Nephron progenitor cell (in vitro differentiated cells): Measurements from ENCODE around the gene ANGPTL5.

Experiments
- DNase-seq: peaks from one replicate; pipeline ENCODE4 v3.0.0; 2021
- H3K27ac Mint-ChIP-seq: 2 replicates; pipeline ENCODE4 v1.8.0; 2021; ENCODE audit warnings: mild to moderate bottlenecking, moderate library complexity, mixed read lengths
- H3K27me3 Mint-ChIP-seq: 2 replicates; pipeline ENCODE4 v1.8.0; 2021; ENCODE audit warnings: mild to moderate bottlenecking, low read depth, mixed read lengths; ENCODE audit not compliant: poor library complexity
- H3K36me3 Mint-ChIP-seq: 2 replicates; pipeline ENCODE4 v1.8.0; 2021; ENCODE audit warnings: low read depth, mixed read lengths
- H3K4me1 Mint-ChIP-seq: 2 replicates; pipeline ENCODE4 v1.8.0; 2021; ENCODE audit warnings: mixed read lengths
- H3K4me3 Mint-ChIP-seq: 2 replicates; pipeline ENCODE4 v1.8.0; 2021; ENCODE audit warnings: mild to moderate bottlenecking, moderate library complexity, mixed read lengths
- H3K9me3 Mint-ChIP-seq: 2 replicates; pipeline ENCODE4 v1.8.0; 2021; ENCODE audit warnings: mild to moderate bottlenecking, moderate library complexity, mixed read lengths
- TF ChIP-seq, protein P1 (sequence below): fragments of 200-600 bp; sonication (generic); IDR thresholded peaks from 2 replicates; pipeline ENCODE4 v1.5.0; 2021; ENCODE audit warnings: antibody characterized with exemption

The ANGPTL5 gene

DNA sequence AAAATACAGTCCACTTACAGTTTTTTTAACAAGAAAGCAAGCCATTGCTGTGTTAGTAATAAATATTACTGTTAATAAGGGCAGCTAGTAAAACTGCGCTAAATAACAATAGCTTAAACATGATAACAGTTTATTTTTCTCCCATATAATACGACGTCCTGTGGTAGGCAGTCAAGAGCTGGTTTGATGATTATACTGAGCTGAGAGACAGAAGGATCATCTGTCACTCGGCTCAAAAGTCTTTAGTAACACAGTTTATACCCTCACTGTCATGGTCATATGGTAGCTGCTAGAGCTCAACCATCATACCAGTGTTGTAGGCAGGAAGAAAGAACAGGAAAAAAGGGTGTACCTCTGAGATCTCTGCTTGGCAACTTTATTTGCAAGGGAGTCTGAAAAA is 29.1 kb upstream of the ANGPTL5 start:
- no peaks in the 10 kb centered on the region for H3K9me3 Mint-ChIP-seq
- H3K4me3 Mint-ChIP-seq, result no peak overlapping the region
- H3K27me3 Mint-ChIP-seq, result peaks cover 3% of the 10 kb centered on the region
- H3K4me1 Mint-ChIP-seq, result no peaks in the 10 kb centered on the region
- H3K27ac Mint-ChIP-seq, result no peak overlapping the region
- H3K36me3 Mint-ChIP-seq, result peaks cover 16% of the 10 kb centered on the region
- no peak for DNase-seq
- TF ChIP-seq, protein P1, sequence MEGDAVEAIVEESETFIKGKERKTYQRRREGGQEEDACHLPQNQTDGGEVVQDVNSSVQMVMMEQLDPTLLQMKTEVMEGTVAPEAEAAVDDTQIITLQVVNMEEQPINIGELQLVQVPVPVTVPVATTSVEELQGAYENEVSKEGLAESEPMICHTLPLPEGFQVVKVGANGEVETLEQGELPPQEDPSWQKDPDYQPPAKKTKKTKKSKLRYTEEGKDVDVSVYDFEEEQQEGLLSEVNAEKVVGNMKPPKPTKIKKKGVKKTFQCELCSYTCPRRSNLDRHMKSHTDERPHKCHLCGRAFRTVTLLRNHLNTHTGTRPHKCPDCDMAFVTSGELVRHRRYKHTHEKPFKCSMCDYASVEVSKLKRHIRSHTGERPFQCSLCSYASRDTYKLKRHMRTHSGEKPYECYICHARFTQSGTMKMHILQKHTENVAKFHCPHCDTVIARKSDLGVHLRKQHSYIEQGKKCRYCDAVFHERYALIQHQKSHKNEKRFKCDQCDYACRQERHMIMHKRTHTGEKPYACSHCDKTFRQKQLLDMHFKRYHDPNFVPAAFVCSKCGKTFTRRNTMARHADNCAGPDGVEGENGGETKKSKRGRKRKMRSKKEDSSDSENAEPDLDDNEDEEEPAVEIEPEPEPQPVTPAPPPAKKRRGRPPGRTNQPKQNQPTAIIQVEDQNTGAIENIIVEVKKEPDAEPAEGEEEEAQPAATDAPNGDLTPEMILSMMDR, result no peak

DNA sequence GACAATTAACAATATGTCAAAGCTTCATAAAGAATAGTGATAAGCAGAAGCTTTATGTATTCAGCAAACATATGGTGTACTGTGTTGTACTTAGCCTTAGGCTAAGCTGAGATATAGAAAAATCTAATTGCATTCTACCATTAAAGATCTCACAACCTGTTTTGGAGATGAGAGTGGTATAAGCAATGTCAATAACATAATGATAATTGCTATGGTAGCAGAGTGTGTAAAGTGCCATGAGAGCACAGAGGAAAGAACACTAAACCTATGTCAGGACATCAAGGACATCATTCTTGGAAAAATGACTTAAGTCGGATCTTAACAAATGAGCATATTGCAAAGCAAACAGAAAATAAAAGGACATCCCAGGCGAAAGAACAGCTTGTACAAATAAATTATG is 28.6 kb upstream of the ANGPTL5 start:
- no peaks in the 10 kb centered on the region for H3K4me1 Mint-ChIP-seq
- no peak overlapping the region for H3K4me3 Mint-ChIP-seq
- TF ChIP-seq, protein P1, result no peak
- H3K9me3 Mint-ChIP-seq, result no peaks in the 10 kb centered on the region
- peaks cover 3% of the 10 kb centered on the region for H3K27me3 Mint-ChIP-seq
- H3K27ac Mint-ChIP-seq, result no peak overlapping the region
- H3K36me3 Mint-ChIP-seq, result peaks cover 16% of the 10 kb centered on the region
- DNase-seq, result no peak

DNA sequence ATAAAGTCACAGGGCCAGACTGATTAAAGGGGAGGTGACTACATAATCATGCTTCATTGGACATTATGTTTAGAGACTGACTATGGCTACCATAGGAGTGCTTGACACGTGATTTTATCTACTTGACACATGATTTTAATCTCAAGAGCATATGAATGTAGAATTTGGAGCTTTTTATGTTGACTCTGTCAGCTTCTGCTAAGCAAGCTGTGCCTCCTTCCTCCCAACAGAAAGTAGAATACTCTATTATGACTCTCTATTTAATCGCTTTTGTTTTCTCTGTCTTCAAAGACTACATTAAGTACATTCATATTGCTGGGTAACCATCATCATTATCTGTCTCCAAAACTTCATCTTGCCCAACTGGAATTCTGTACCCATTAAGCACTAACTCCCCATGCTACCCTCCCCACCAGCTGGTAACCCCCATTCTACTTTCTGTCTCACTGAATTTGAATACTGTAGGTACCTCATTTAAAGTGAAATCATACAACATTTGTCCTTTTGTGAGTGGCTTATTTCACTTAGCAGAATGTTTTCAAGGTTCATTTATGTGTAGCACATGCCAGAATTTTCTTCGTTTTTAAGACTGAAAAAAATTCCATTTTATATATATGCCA is 24.7 kb upstream of the ANGPTL5 start:
- peaks cover 15% of the 10 kb centered on the region for H3K36me3 Mint-ChIP-seq
- no peak for DNase-seq
- peaks cover 3% of the 10 kb centered on the region for H3K27me3 Mint-ChIP-seq
- no peak overlapping the region for H3K27ac Mint-ChIP-seq
- TF ChIP-seq, protein P1, result no peak
- no peak overlapping the region for H3K4me3 Mint-ChIP-seq
- no peaks in the 10 kb centered on the region for H3K9me3 Mint-ChIP-seq
- H3K4me1 Mint-ChIP-seq, result no peaks in the 10 kb centered on the region

DNA sequence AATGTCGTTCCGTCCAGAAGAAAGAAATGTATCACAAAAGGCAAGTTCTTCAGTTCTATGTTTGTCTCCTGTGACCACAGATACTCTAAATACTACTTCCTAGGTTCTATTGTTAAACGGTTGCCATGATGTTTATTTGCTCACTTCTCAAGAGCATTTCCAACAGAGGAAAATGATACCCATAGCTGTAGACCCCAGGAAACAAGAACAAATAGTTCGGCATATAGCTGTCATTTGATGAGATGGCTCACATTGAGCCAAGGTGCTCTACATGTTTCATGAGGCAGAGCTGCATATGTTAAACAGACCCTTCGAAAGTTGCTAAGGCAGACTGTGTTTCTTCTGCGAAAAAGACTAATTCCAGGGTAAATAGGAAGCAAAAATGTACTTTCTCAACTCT is 15.4 kb upstream of the ANGPTL5 start:
- Mint-ChIP-seq H3K9me3 (no peaks in the 10 kb centered on the region), H3K4me1 (no peaks in the 10 kb centered on the region), H3K4me3 (no peak overlapping the region), H3K27ac (no peak overlapping the region), H3K27me3 (no peaks in the 10 kb centered on the region), H3K36me3 (peaks cover 38% of the 10 kb centered on the region)
- no peak for DNase-seq
- TF ChIP-seq, protein P1, result no peak

DNA sequence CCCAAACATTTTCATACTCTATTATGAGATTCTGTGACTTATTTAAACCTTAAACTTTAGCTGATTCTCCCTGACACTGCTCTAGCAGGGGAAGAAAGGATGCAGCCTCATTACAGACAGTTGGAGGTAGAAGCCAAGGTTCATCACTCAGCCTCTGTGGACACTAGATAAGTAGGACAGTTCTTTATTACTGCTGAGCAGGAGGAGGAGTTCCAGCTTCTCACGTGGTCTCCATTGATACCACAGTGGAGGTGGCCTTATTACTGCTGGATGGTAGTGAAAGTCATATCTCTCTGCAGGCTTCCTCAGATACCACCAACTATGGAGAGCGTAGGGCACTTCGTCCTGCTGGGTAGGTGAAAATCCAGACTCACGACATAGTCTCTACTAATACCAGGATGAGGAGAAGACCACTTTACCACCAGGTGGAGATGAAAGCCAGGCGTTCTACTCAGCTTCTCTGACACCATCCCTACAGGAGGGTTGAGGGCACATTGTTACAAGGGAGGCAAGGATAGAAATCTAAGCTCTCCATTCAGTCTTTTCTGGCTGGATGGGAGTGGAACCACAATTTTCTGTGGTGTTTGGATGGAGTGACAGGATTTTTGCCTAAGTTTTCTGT is 13.1 kb upstream of the ANGPTL5 start:
- TF ChIP-seq, protein P1, result no peak
- Mint-ChIP-seq H3K36me3 (peaks cover 55% of the 10 kb centered on the region), H3K9me3 (peaks cover 4% of the 10 kb centered on the region), H3K27me3 (no peaks in the 10 kb centered on the region), H3K4me3 (no peak overlapping the region), H3K4me1 (no peaks in the 10 kb centered on the region), H3K27ac (no peak overlapping the region)
- no peak for DNase-seq

DNA sequence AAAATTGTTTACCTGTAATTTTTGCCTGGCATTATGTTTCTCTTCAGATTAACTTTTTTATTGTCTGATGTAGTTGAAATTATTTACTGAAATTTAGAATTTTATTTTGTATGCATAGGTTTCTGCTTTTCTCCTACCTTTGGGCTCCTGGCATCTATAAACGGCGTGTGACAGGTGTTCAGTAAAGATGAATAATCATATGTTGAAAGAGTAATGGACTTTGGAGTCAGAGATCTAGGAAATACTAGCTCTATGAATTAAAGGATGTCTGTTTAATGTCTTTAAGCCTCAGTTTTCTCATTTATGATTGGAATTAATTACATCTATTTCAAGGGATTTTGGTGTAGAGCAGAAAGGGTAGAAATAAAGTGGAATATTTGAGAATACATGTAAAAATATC is 7.2 kb upstream of the ANGPTL5 start:
- TF ChIP-seq, protein P1, result no peak
- Mint-ChIP-seq H3K4me3 (no peak overlapping the region), H3K27ac (no peak overlapping the region), H3K36me3 (peaks cover 47% of the 10 kb centered on the region), H3K4me1 (no peaks in the 10 kb centered on the region), H3K9me3 (peaks cover 8% of the 10 kb centered on the region), H3K27me3 (no peaks in the 10 kb centered on the region)
- DNase-seq, result no peak
